ENCODE measurements around the gene UBL3.

UBL3 gene

DNA sequence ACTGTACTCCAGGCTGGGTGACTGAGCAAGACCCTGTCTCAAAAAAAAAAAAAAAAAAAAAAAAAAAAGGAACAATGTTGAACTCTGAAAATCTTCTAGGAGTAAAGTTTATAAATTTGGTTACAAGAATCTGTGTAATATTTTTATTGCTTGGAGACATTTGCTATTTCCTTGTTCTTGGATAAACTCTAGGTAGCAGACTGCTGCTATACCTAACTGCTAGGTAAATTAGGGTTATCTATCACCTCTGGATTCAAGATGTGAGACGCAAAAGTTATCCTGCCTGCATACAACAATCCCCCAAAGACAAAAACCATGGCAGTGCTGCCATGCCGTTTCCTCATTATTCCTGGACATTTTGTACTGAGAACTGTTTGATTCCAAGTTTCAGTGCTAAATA is 33.7 kb downstream of the UBL3 start:
- no peak for DNase-seq (ENCODE audit: low read depth)
- TF ChIP-seq, protein P1, sequence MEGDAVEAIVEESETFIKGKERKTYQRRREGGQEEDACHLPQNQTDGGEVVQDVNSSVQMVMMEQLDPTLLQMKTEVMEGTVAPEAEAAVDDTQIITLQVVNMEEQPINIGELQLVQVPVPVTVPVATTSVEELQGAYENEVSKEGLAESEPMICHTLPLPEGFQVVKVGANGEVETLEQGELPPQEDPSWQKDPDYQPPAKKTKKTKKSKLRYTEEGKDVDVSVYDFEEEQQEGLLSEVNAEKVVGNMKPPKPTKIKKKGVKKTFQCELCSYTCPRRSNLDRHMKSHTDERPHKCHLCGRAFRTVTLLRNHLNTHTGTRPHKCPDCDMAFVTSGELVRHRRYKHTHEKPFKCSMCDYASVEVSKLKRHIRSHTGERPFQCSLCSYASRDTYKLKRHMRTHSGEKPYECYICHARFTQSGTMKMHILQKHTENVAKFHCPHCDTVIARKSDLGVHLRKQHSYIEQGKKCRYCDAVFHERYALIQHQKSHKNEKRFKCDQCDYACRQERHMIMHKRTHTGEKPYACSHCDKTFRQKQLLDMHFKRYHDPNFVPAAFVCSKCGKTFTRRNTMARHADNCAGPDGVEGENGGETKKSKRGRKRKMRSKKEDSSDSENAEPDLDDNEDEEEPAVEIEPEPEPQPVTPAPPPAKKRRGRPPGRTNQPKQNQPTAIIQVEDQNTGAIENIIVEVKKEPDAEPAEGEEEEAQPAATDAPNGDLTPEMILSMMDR (conservative IDR thresholded peaks at IDR 0.05; ENCODE audit: low read depth, low read length), result no peak
- H3K4me3 ChIP-seq (ENCODE audit: low read length), result no peak overlapping the region

DNA sequence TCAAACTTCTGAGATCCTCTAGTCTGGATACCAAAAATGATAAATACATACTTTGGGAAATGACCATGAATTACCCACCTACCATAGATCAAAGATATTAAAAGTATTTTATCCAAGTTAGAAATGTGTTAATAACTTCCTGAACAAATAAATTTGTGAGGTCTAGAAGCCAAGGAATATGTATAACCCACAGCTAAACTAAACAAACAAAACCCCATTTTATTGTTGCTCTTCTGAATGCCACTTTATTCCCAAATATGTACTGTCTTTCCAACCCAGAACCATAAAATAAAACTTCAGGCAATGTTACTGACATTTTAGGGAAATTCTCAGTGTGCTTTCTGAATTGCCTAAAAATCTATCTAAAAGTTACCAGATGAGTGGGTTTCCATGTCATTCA is 35.1 kb downstream of the UBL3 start:
- H3K4me3 ChIP-seq (ENCODE audit: low read length), result no peak overlapping the region
- TF ChIP-seq, protein P1 (conservative IDR thresholded peaks at IDR 0.05; ENCODE audit: low read depth, low read length), result no peak
- DNase-seq (ENCODE audit: low read depth), result no peak

DNA sequence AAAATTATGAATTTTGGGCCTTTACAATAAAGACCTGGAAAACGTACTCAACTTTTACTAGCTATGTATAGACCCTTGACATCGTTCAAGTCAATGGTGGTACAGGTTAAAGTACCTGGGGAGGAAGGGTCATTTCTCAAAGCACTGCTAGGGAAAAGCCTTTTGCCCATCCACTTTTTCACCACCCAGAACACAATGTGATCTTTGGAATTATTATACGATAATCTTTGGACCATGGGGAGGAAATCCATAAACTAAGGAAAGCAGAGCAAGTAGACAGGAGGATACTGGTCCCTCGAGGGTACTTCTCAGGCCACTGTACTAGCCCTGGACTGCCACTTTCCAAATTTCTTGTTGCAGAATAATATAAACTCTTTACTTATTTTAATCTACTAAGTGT is 39.5 kb downstream of the UBL3 start:
- TF ChIP-seq, protein P1 (conservative IDR thresholded peaks at IDR 0.05; ENCODE audit: low read depth, low read length), result no peak
- DNase-seq (ENCODE audit: low read depth), result no peak
- no peak overlapping the region for H3K4me3 ChIP-seq (ENCODE audit: low read length)

DNA sequence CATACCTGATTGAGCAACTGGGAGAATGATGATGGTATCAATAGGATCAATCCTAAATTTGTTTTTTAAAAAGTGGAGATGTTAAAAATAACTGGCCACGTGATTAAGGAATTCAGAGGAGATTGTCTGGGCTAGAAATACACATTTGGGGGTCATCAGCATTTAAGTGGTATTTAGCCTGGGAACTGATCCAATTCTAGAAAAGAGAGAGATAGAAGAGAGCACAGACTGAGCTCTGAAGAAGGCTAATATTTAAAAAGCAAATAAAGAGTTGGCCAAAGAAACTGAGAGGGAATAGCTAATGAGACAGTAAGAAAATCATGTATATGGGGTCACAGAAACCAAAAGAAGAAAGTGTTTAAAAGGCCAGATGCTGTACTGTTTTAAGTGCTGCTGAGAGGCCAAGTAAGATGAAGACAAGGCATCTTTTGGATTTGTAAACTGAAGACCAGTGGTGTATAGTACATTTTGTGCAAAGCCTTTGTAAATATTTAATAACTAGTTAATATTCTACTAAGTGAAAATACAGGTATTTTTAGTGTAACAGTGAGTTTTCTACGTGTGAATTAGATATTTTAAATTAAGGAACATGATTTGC is 40.2 kb downstream of the UBL3 start:
- no peak for DNase-seq (ENCODE audit: low read depth)
- TF ChIP-seq, protein P1 (conservative IDR thresholded peaks at IDR 0.05; ENCODE audit: low read depth, low read length), result no peak
- H3K4me3 ChIP-seq (ENCODE audit: low read length), result no peak overlapping the region

DNA sequence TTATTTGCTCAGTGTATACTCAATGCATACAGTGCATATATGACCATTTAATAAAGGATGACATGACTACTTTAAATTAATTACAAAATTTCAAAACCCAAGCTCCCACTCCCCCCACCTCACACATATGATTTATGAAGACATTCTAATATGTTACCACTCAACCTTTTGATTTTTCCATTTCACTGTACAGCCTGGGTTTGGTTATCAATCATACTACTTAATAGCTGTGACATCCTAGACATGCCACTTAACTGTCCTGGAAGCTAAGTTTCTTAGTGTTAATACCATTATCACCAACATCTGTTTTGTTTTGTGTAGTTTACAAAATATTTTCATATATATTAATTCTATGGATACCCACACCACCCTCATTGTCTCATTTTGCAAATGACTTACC is 42.2 kb downstream of the UBL3 start:
- TF ChIP-seq, protein P1 (conservative IDR thresholded peaks at IDR 0.05; ENCODE audit: low read depth, low read length), result no peak
- H3K4me3 ChIP-seq (ENCODE audit: low read length), result no peak overlapping the region
- no peak for DNase-seq (ENCODE audit: low read depth)

DNA sequence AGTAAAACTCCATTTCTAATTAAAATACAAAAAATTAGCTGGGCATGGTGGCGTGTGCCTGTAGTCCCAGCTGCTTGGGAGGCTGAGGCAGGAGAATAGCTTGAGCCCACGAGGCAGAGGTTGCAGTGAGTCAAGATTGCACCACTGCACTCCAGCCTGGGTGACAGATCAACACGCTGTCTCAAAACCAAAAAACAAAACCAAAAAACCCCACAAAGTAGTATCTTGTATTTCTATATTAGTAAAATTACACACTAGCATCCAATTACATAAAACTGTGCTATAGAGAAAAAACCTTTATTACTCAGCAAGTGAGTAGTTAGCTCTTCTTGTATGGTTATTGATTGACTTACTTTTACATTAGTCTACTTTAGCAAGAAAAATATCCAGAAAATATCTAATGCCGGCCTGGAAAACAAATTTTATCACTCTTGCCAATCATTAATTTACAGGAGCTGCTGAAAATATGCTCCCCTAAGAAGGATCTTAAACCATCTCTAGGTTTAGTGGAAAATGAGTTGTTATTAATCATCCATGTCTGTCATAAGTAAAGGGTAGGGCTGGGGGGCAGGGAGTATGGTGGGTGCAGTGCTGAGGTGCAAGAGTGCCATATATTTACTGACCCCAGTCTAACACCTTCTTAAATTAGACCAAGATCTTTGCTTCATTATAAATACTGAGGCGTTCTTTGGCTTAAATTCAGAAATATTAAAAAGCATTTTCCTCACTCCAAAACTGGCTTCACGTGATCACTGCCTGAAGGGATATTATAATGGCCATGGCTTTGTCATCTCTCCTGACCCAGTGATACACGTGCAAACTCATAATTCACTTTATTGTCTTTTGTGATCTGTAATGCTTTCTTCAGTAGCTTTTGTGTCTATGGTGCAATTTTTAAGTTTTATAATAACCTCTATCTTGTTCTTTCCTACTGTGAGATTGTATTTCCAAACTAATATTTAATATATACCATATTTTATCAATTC is 44.1 kb downstream of the UBL3 start:
- H3K4me3 ChIP-seq (ENCODE audit: low read length), result no peak overlapping the region
- TF ChIP-seq, protein P1 (conservative IDR thresholded peaks at IDR 0.05; ENCODE audit: low read depth, low read length), result no peak
- no peak for DNase-seq (ENCODE audit: low read depth)
